Peyer's patch (tissue), 4 donors: Measurements from ENCODE around the gene TBL1X. TPM values are rescaled to one million over a fixed set of nuclear protein-coding genes. Genes with fewer than 3 reads are reported as not detected.

Experiments
- DNase-seq, 3 donors: peaks; one replicate each; pipeline ENCODE4 v3.0.0-alpha.2; 2017 to 2019
- H3K27ac ChIP-seq, 4 donors: fragments of 200-600 bp; sonication (generic); one replicate each; pipeline ENCODE4 v1.5.1; 2016 to 2019
- H3K27me3 ChIP-seq, 2 donors: fragments of 200-600 bp; sonication (generic); one replicate each; pipeline ENCODE4 v1.5.1; 2019
- H3K36me3 ChIP-seq, 3 donors: fragments of 200-600 bp; sonication (generic); one replicate each; pipeline ENCODE4 v1.5.1; 2016 to 2019
- H3K4me1 ChIP-seq, 4 donors: fragments of 200-600 bp; sonication (generic); one replicate each; pipeline ENCODE4 v1.5.1; 2016 to 2019
- H3K4me3 ChIP-seq, 4 donors: fragments of 200-600 bp; sonication (generic); 1 replicate in 3 of 4; 2 replicates in 1 of 4; pipeline ENCODE4 v1.5.1; 2016 to 2019; ENCODE audit warnings: mild to moderate bottlenecking in 1 of 4
- H3K9me3 ChIP-seq, 4 donors: fragments of 200-600 bp; sonication (generic); one replicate each; pipeline ENCODE4 v1.5.1; 2016 to 2019; ENCODE audit warnings: mild to moderate bottlenecking in 1 of 4
- POLR2A ChIP-seq, 2 donors: fragments of 450-650 bp; IDR thresholded peaks; one replicate each; pipeline ENCODE4 v1.5.1; 2017; ENCODE audit warnings: antibody characterized with exemption in 2 of 2, mild to moderate bottlenecking in 2 of 2, moderate library complexity in 2 of 2
- total RNA-seq, 4 donors: library from RNA; depleted of rRNA; stranded (reverse); fragments of >200 nt; gene quantifications; one replicate each; pipeline ENCODE4 v1.1.0, GENCODE V29; 2016
- TF ChIP-seq, protein P1 (sequence below), 6 experiments: fragments of 450-650 bp in 4 of 6; fragments of 200-600 bp in 2 of 6; sonication (generic) in 1 of 6; IDR thresholded peaks; one replicate each; pipeline ENCODE4 v1.5.1; 2017 to 2019; ENCODE audit warnings: antibody characterized with exemption in 6 of 6, mild to moderate bottlenecking in 3 of 6, moderate library complexity in 1 of 6

Gene TBL1X
- total RNA-seq, 4 donors from 2014 or later, result 3.9 to 29.7 (median 5.0) TPM

GRCh38 chrX:9681422-9681821, 216.6 kb downstream of the TBL1X start:
- no peaks in the 10 kb centered on the region for H3K27me3 ChIP-seq
- no peak overlapping the region for H3K27ac ChIP-seq
- H3K9me3 ChIP-seq, result no peaks in the 10 kb centered on the region
- TF ChIP-seq, protein P1, sequence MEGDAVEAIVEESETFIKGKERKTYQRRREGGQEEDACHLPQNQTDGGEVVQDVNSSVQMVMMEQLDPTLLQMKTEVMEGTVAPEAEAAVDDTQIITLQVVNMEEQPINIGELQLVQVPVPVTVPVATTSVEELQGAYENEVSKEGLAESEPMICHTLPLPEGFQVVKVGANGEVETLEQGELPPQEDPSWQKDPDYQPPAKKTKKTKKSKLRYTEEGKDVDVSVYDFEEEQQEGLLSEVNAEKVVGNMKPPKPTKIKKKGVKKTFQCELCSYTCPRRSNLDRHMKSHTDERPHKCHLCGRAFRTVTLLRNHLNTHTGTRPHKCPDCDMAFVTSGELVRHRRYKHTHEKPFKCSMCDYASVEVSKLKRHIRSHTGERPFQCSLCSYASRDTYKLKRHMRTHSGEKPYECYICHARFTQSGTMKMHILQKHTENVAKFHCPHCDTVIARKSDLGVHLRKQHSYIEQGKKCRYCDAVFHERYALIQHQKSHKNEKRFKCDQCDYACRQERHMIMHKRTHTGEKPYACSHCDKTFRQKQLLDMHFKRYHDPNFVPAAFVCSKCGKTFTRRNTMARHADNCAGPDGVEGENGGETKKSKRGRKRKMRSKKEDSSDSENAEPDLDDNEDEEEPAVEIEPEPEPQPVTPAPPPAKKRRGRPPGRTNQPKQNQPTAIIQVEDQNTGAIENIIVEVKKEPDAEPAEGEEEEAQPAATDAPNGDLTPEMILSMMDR (IDR thresholded peaks at IDR 0.05), result no peak
- no peak for TF ChIP-seq POLR2A (IDR thresholded peaks at IDR 0.05)
- no peaks in the 10 kb centered on the region for H3K4me1 ChIP-seq
- H3K36me3 ChIP-seq, result no peaks in the 10 kb centered on the region
- H3K4me3 ChIP-seq, result no peak overlapping the region
- DNase-seq, result no peak

DNA sequence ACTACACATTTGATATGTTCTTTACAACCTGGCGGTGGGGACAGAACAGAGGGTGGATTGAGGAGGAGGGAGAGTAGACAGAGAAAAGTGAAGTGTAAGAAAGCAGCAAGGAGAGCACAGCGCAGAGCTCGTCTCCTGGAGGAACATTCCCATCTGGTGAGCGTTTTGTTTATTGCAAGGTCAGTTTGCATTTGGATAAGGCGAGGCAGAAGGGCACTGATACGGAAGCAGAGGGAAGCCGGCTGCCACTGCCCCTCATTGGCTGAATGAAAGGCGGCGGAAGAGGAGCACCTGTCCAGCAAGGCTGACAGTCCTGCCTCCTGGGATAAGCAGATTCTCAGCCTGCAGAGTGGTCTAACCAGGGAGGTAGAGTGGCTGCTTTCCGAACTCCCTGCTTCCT, 217.6 kb downstream of the TBL1X start:
- H3K4me1 ChIP-seq, result no peaks in the 10 kb centered on the region
- H3K4me3 ChIP-seq, result no peak overlapping the region
- no peaks in the 10 kb centered on the region for H3K36me3 ChIP-seq
- no peak for TF ChIP-seq POLR2A (IDR thresholded peaks at IDR 0.05)
- TF ChIP-seq, protein P1 (IDR thresholded peaks at IDR 0.05), result peak in 3 of 6 experiments; percentile 40 to 44 (median 41)
- H3K9me3 ChIP-seq, result no peaks in the 10 kb centered on the region
- H3K27ac ChIP-seq, result no peak overlapping the region
- no peak for DNase-seq
- H3K27me3 ChIP-seq, result no peaks in the 10 kb centered on the region

DNA sequence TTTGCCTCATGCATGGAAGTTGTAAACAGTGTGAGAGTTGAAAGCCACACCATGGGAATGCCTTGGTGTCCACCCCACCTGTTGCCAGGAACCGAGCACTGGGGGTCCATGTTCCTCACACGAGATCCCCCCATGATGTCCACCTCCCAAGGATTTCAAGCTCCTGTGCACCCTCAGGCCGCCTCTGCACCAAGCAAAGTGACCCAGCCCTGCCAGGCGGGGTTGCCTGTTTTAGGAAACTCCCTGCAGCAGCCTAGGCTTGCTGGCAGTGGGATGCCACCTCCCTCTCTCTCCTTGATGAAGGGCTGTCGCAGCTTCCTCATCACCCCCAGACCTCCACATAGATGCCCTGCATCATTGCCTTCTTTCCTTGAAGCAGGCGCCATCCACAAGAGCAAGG, 218.0 kb downstream of the TBL1X start:
- Histone ChIP-seq H3K4me3 (no peak overlapping the region), H3K4me1 (no peaks in the 10 kb centered on the region), H3K27me3 (no peaks in the 10 kb centered on the region), H3K27ac (no peak overlapping the region), H3K36me3 (no peaks in the 10 kb centered on the region), H3K9me3 (no peaks in the 10 kb centered on the region)
- no peak for TF ChIP-seq POLR2A (IDR thresholded peaks at IDR 0.05)
- TF ChIP-seq, protein P1 (IDR thresholded peaks at IDR 0.05), result no peak
- no peak for DNase-seq

- no peak for TF ChIP-seq POLR2A (IDR thresholded peaks at IDR 0.05)
- TF ChIP-seq, protein P1 (IDR thresholded peaks at IDR 0.05), result no peak
- Histone ChIP-seq H3K4me3 (no peak overlapping the region), H3K9me3 (no peaks in the 10 kb centered on the region), H3K4me1 (no peaks in the 10 kb centered on the region), H3K27ac (no peak overlapping the region), H3K36me3 (no peaks in the 10 kb centered on the region), H3K27me3 (no peaks in the 10 kb centered on the region)
- no peak for DNase-seq
These were observed 218.5 kb downstream of the TBL1X start for GRCh38 chrX:9683350-9683749.

DNA sequence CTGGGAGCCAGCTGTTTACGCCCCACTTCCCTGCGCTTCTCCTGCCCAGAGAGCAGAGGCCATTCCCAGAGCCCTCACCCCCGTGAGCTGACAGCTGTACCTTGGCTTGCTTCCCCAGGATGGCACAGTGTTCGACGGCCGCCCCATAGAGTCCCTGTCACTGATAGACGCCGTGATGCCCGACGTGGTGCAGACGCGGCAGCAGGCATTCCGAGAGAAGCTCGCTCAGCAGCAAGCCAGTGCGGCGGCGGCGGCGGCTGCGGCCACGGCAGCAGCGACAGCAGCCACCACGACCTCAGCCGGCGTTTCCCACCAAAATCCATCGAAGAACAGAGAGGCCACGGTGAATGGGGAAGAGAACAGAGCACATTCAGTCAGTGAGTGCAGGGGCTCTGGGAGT, 223.0 kb downstream of the TBL1X start:
- Histone ChIP-seq H3K27ac (no peak overlapping the region), H3K9me3 (no peaks in the 10 kb centered on the region), H3K4me1 (no peaks in the 10 kb centered on the region), H3K27me3 (no peaks in the 10 kb centered on the region), H3K4me3 (no peak overlapping the region), H3K36me3 (no peaks in the 10 kb centered on the region)
- no peak for DNase-seq
- TF ChIP-seq, protein P1 (IDR thresholded peaks at IDR 0.05), result no peak
- TF ChIP-seq POLR2A (IDR thresholded peaks at IDR 0.05), result no peak

GRCh38 chrX:9688833-9689232, 224.0 kb downstream of the TBL1X start:
- H3K9me3 ChIP-seq, result no peaks in the 10 kb centered on the region
- TF ChIP-seq, protein P1 (IDR thresholded peaks at IDR 0.05), result no peak
- TF ChIP-seq POLR2A (IDR thresholded peaks at IDR 0.05), result no peak
- no peak overlapping the region for H3K27ac ChIP-seq
- H3K27me3 ChIP-seq, result no peaks in the 10 kb centered on the region
- no peak for DNase-seq
- no peaks in the 10 kb centered on the region for H3K36me3 ChIP-seq
- H3K4me1 ChIP-seq, result no peaks in the 10 kb centered on the region
- no peak overlapping the region for H3K4me3 ChIP-seq
